Measurements from ENCODE around the gene CIB1.

GRCh38 chr15:90203473-90203872, 30.3 kb downstream of the CIB1 start:
- TF ChIP-seq CTCF (conservative IDR thresholded peaks at IDR 0.05) (no peak), EZH2 (IDR thresholded peaks at IDR 0.05; ENCODE audit: low read depth) (no peak)
